Transverse colon (tissue), 4 donors: Measurements from ENCODE around the gene ATP1A2.

ENCODE experiments used
- EP300 ChIP-seq: sonication (generic); formaldehyde crosslinking; IDR thresholded peaks from one replicate; pipeline ENCODE4 v1.6.1; 2017; ENCODE audit warnings: antibody characterized with exemption, low read depth
- POLR2A ChIP-seq: fragments of 450-650 bp; IDR thresholded peaks from one replicate; pipeline ENCODE4 v1.6.1; 2016; ENCODE audit warnings: antibody characterized with exemption, mild to moderate bottlenecking, moderate library complexity
- POLR2AphosphoS5 ChIP-seq, 3 donors: sonication (generic); formaldehyde crosslinking; IDR thresholded peaks; one replicate each; pipeline ENCODE4 v1.6.1; 2016; ENCODE audit warnings: antibody characterized with exemption in 3 of 3
- TF ChIP-seq, protein P1 (sequence below), 5 experiments: fragments of 200-600 bp in 3 of 5; fragments of 450-650 bp in 2 of 5; sonication (generic) in 3 of 5; IDR thresholded peaks; 1 replicate in 2 of 5; 2 replicates in 3 of 5; pipeline ENCODE4 v1.5.1; 2016 to 2017; ENCODE audit warnings: antibody characterized with exemption in 5 of 5, inconsistent platforms in 3 of 5, mild to moderate bottlenecking in 2 of 5, moderate library complexity in 1 of 5

DNA sequence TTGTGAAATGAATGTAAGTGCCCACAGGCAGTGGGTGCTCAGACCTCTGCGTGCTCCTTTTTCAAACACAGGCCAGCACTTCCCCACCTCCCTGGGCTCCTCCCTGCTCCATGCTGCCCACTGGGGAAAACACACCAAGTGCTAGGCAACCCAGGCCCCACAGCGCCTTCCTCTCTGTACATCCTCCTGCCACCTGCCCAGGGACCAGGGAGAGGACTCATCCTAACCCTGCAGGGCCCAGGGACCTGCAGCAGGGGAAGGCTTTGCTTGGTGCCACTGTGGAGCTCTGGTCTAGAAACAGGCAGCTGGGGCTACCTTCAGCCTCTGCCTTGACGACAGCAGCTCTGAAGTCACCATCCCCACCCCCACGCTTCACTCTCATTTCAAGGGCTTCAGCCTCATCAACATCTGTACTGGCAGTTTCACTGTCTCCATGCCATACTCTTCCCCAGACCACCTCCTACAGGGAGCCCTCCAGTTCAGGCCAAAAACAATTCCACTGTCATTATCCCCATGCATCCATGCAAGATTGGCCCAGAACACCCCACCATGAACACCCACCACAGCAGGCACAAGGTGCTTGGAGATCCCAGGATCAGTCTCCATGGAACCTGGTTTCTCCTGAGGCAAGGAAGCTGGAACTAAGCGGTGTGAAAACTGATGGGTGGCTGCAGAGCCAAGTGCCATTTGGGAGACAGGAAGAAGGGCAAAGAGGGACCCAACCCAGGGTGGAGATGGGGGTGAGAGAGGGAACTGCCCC is 18.2 kb upstream of the ATP1A2 start:
- TF ChIP-seq, protein P1, sequence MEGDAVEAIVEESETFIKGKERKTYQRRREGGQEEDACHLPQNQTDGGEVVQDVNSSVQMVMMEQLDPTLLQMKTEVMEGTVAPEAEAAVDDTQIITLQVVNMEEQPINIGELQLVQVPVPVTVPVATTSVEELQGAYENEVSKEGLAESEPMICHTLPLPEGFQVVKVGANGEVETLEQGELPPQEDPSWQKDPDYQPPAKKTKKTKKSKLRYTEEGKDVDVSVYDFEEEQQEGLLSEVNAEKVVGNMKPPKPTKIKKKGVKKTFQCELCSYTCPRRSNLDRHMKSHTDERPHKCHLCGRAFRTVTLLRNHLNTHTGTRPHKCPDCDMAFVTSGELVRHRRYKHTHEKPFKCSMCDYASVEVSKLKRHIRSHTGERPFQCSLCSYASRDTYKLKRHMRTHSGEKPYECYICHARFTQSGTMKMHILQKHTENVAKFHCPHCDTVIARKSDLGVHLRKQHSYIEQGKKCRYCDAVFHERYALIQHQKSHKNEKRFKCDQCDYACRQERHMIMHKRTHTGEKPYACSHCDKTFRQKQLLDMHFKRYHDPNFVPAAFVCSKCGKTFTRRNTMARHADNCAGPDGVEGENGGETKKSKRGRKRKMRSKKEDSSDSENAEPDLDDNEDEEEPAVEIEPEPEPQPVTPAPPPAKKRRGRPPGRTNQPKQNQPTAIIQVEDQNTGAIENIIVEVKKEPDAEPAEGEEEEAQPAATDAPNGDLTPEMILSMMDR (IDR thresholded peaks at IDR 0.05): no peak
- no peak for TF ChIP-seq POLR2AphosphoS5 (IDR thresholded peaks at IDR 0.05)
- TF ChIP-seq EP300: no peak
- TF ChIP-seq POLR2A: no peak
